HG02759 (cell line): ENCODE measurements around the gene SAMD4B.
"Not testable (repeated sequence)": the region's sequence is repeated elsewhere in the genome, so short reads cannot be mapped to it uniquely, and the experiment has no call there.

Experiments
- ATAC-seq: cut with Tn5 transposase; IDR thresholded peaks from one replicate; pipeline ENCODE4 v1.9.1; 2021; ENCODE audit warnings: mild to moderate bottlenecking, moderate library complexity; ENCODE audit not compliant: unreplicated experiment

Gene SAMD4B

GRCh38 chr19:39362682-39363657 is 20.7 kb downstream of the SAMD4B start:
- no peak for ATAC-seq

GRCh38 chr19:39363901-39364457 is 21.8 kb downstream of the SAMD4B start:
- ATAC-seq, result no peak

GRCh38 chr19:39365531-39365930 is 23.3 kb downstream of the SAMD4B start:
- no peak for ATAC-seq

- no peak for ATAC-seq
These were observed 27.0 kb downstream of the SAMD4B start for GRCh38 chr19:39369200-39369599.

GRCh38 chr19:39370735-39371134 is 28.5 kb downstream of the SAMD4B start:
- no peak for ATAC-seq

GRCh38 chr19:39372047-39372802 is 30.0 kb downstream of the SAMD4B start:
- ATAC-seq, result no peak

- ATAC-seq, result no peak
These were observed 30.7 kb downstream of the SAMD4B start for GRCh38 chr19:39372941-39373340.

- ATAC-seq, result no peak
These were observed 33.7 kb downstream of the SAMD4B start for GRCh38 chr19:39375929-39376328.

- no peak for ATAC-seq
These were observed 35.4 kb downstream of the SAMD4B start for GRCh38 chr19:39377373-39378362.

GRCh38 chr19:39379366-39379765 is 37.1 kb downstream of the SAMD4B start:
- not testable (repeated sequence) for ATAC-seq

- ATAC-seq, result no peak
These were observed 37.7 kb downstream of the SAMD4B start for GRCh38 chr19:39379865-39380396.

- no peak for ATAC-seq
These were observed 38.6 kb downstream of the SAMD4B start for GRCh38 chr19:39380521-39381502.

GRCh38 chr19:39381910-39382611 is 39.8 kb downstream of the SAMD4B start:
- no peak for ATAC-seq

- no peak for ATAC-seq
These were observed 41.0 kb downstream of the SAMD4B start for GRCh38 chr19:39382991-39383828.

GRCh38 chr19:39384839-39385568 is 42.8 kb downstream of the SAMD4B start:
- no peak for ATAC-seq

GRCh38 chr19:39385629-39386411 is 43.6 kb downstream of the SAMD4B start:
- no peak for ATAC-seq
